HG02981 (cell line): ENCODE measurements around the gene AIM2.

Experiments used
- ATAC-seq: cut with Tn5 transposase; IDR thresholded peaks from one replicate; pipeline ENCODE4 v1.9.1; 2021; ENCODE audit warnings: mild to moderate bottlenecking, moderate library complexity; ENCODE audit not compliant: unreplicated experiment

AIM2 gene

GRCh38 chr1:159025043-159025442, 51.5 kb downstream of the AIM2 start:
- no peak for ATAC-seq

GRCh38 chr1:159023723-159024122, 52.8 kb downstream of the AIM2 start:
- no peak for ATAC-seq

DNA sequence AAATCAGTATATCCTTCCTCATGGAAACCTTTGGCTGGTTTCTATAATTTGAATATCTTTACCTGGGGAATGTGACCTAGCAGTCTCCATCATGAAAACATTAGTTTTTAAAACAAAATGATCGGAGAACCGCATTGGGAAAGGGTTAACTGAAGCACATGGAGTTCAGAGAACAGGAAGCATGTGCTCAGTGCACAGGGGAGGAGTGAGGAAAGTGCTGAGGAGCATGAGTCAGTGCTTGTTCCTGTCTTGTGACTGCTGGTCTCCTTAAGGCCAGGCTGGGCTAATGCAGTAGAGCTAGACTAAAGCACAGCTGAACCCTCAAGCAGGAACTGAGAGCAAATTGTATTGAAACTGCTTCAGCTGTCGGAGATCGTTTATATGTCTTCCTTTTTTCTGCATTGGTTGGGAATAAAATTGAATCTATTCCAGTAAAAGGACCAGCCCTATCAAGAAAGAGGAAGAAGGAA, 61.1 kb downstream of the AIM2 start:
- peak; percentile 96 for ATAC-seq

DNA sequence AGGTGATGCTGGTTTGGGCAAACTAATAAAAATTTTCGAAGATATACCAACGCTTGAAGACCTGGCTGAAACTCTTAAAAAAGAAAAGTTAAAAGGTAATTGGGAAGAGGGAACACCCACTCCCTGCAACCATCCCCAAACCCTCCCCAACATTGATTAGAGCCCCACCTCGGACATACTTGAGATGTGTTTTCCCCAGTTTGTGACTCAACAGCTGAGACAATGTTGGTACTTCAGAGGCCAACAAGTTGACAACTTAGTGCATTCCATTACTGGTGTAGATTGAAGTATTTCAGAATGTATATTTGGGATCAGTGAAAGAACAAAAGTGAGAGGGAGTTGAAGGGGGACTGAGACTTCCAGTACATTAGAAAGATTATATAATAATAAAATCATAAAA, 61.7 kb downstream of the AIM2 start:
- ATAC-seq = no peak

DNA sequence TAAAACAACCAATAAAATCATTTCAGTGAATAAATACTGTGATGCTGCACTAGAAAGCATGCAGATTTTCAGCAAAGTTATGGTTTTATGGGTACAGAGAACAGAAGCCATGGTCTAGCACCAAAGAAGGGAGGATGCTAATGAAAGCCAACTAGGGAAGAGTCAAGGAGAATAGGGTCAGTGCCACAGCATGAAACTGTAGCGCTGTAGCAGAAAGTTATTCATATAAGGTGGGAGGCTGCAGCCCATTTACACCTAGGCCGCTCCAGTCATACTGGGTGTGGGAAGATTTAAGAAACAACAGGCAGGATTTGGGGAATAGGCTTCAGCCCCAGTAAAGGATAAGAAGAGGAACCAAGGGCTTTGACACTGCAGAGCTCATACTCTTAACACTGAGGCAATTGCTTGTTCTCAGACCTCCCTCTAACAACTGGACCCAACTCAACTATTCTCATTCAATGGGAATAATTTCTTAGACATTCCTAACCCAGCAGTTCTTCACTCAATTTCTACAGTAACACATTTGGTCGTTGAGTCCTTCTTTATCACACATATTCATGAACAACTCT, 62.5 kb downstream of the AIM2 start:
- no peak for ATAC-seq

DNA sequence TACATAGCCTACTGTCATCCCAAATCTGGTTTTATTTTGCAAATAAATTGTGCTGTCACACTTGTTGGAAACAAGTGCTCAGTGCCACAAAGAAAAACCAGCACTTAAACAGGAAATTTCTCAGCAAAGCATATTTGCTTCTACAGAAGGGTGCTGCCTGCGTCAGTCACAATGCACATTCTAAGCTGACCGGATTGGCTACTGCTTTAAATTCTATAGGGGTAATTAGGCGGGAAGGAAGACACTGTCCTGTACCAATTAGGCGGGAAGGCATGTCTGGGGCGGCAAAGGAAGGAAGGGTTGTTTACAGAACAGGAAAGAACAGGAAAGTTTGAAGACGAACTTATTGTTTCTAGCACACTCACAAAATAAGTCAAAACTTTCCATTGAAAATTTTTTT, 64.1 kb downstream of the AIM2 start:
- peak; percentile 31 for ATAC-seq
